Cardiac muscle cell (in vitro differentiated cells and primary cell): ENCODE data around the gene PRKCZ. TPM values are rescaled to one million over a fixed set of nuclear protein-coding genes. Genes with fewer than 3 reads are reported as not detected.

Experiments
- DNase-seq, 2 donors: peaks; one replicate each; pipeline versions ENCODE4 v3.0.0 to v3.0.0-alpha.2; 2010 to 2017; ENCODE audit warnings: low read depth in 1 of 2, low spot score in 1 of 2
- H3K27ac ChIP-seq: fragments of 200-600 bp; sonication (generic); 2 replicates; pipeline ENCODE4 v1.5.1; 2016
- H3K27me3 ChIP-seq: fragments of 200-600 bp; sonication (generic); 2 replicates; pipeline ENCODE4 v1.6.0; 2016; ENCODE audit warnings: control low read depth
- H3K36me3 ChIP-seq: fragments of 200-600 bp; sonication (generic); 2 replicates; pipeline ENCODE4 v1.5.1; 2016; ENCODE audit warnings: control low read depth
- H3K4me1 ChIP-seq: fragments of 200-600 bp; sonication (generic); 2 replicates; pipeline ENCODE4 v1.8.1; 2017; ENCODE audit warnings: low read depth, mild to moderate bottlenecking, mixed run types
- H3K4me3 ChIP-seq: fragments of 200-600 bp; sonication (generic); 2 replicates; pipeline ENCODE4 v1.5.1; 2016; ENCODE audit warnings: mild to moderate bottlenecking
- H3K9me3 ChIP-seq: fragments of 200-600 bp; sonication (generic); 2 replicates; pipeline ENCODE4 v1.5.1; 2017; ENCODE audit warnings: low read depth, mild to moderate bottlenecking, control low read depth
- CTCF ChIP-seq: IDR thresholded peaks from 2 replicates; pipeline ENCODE4 v1.5.1; 2012; ENCODE audit warnings: low read depth, mild to moderate bottlenecking, low read length
- polyA plus RNA-seq: library from polyadenylated mRNA; unstranded; fragments of >200 nt; fragmentation: Nextera tagmentation; extraction: Ambion mirVana; gene quantifications from 2 replicates; pipeline ENCODE4 v1.2.1, GENCODE V29; 2016
- total RNA-seq: library from RNA; depleted of rRNA; stranded (reverse); fragments of >200 nt; gene quantifications from 2 replicates; pipeline ENCODE4 v1.2.3, GENCODE V29; 2016

The PRKCZ gene
- total and polyA plus RNA-seq, 2 experiments from 2014 or later: 44.6 to 50.9 TPM

GRCh38 chr1:2056955-2057590 lies 6.9 kb downstream of the PRKCZ start:
- Histone ChIP-seq H3K36me3 (peaks cover 10% of the 10 kb centered on the region), H3K27me3 (no peaks in the 10 kb centered on the region), H3K4me1 (peaks cover 10% of the 10 kb centered on the region), H3K27ac (no peak overlapping the region), H3K9me3 (no peaks in the 10 kb centered on the region), H3K4me3 (no peak overlapping the region)
- no peak for DNase-seq
- TF ChIP-seq CTCF: no peak

GRCh38 chr1:2059290-2059953 lies 9.2 kb downstream of the PRKCZ start:
- H3K36me3 ChIP-seq: peaks cover 10% of the 10 kb centered on the region
- no peaks in the 10 kb centered on the region for H3K27me3 ChIP-seq
- TF ChIP-seq CTCF: no peak
- DNase-seq: no peak
- no peak overlapping the region for H3K4me3 ChIP-seq
- no peaks in the 10 kb centered on the region for H3K9me3 ChIP-seq
- H3K27ac ChIP-seq: no peak overlapping the region
- H3K4me1 ChIP-seq: peaks cover 1% of the 10 kb centered on the region

GRCh38 chr1:2060072-2060471 lies 9.9 kb downstream of the PRKCZ start:
- Histone ChIP-seq H3K27me3 (no peaks in the 10 kb centered on the region), H3K4me1 (no peaks in the 10 kb centered on the region), H3K27ac (no peak overlapping the region), H3K4me3 (no peak overlapping the region), H3K9me3 (no peaks in the 10 kb centered on the region), H3K36me3 (peaks cover 10% of the 10 kb centered on the region)
- no peak for TF ChIP-seq CTCF
- no peak for DNase-seq

- H3K27me3 ChIP-seq: no peaks in the 10 kb centered on the region
- no peak overlapping the region for H3K27ac ChIP-seq
- no peak for DNase-seq
- no peaks in the 10 kb centered on the region for H3K9me3 ChIP-seq
- TF ChIP-seq CTCF: no peak
- no peaks in the 10 kb centered on the region for H3K4me1 ChIP-seq
- no peak overlapping the region for H3K4me3 ChIP-seq
- H3K36me3 ChIP-seq: peaks cover 9% of the 10 kb centered on the region
These were observed 10.3 kb downstream of the PRKCZ start for GRCh38 chr1:2060535-2060934.

- H3K27me3 ChIP-seq: no peaks in the 10 kb centered on the region
- H3K9me3 ChIP-seq: no peaks in the 10 kb centered on the region
- no peaks in the 10 kb centered on the region for H3K4me1 ChIP-seq
- TF ChIP-seq CTCF: no peak
- H3K4me3 ChIP-seq: no peak overlapping the region
- H3K27ac ChIP-seq: no peak overlapping the region
- DNase-seq: no peak
- peaks cover 7% of the 10 kb centered on the region for H3K36me3 ChIP-seq
These were observed 11.0 kb downstream of the PRKCZ start for GRCh38 chr1:2061065-2061778.
